H9 (cell line): ENCODE results near the gene FBXO2. TPM values are rescaled to one million over a fixed set of nuclear protein-coding genes. Genes with fewer than 3 reads are reported as not detected.

Source experiments
- DNase-seq: peaks from one replicate; pipeline ENCODE4 v3.0.0-alpha.2; 2017
- H2AFZ ChIP-seq: one replicate; pipeline ENCODE4 v1.6.1; 2013; ENCODE audit warnings: mild to moderate bottlenecking, low read length, control low read depth, moderate library complexity
- H2AK5ac ChIP-seq: 2 replicates; pipeline ENCODE4 v1.6.1; 2013; ENCODE audit warnings: low read length, control low read depth, mixed read lengths; ENCODE audit not compliant: insufficient read length
- H2BK120ac ChIP-seq: one replicate; pipeline ENCODE4 v1.6.1; 2013; ENCODE audit warnings: low read depth, mild to moderate bottlenecking, low read length, control low read depth, inconsistent platforms; ENCODE audit not compliant: poor library complexity, severe bottlenecking
- H2BK12ac ChIP-seq: 2 replicates; pipeline ENCODE4 v1.6.1; 2013; ENCODE audit warnings: low read length, control low read depth, mixed read lengths, low read depth; ENCODE audit not compliant: insufficient read length
- H2BK15ac ChIP-seq: 2 replicates; pipeline ENCODE4 v1.6.1; 2013; ENCODE audit warnings: low read depth, low read length, control low read depth
- H2BK20ac ChIP-seq: one replicate; pipeline ENCODE4 v1.6.1; 2013; ENCODE audit warnings: low read depth, mild to moderate bottlenecking, low read length, control low read depth, inconsistent platforms; ENCODE audit not compliant: poor library complexity, severe bottlenecking
- H2BK5ac ChIP-seq: 2 replicates; pipeline ENCODE4 v1.6.1; 2013; ENCODE audit warnings: low read length, control low read depth, mixed read lengths; ENCODE audit not compliant: insufficient read length
- H3K14ac ChIP-seq: 2 replicates; pipeline ENCODE4 v1.6.1; 2013; ENCODE audit warnings: low read length, control low read depth; ENCODE audit not compliant: insufficient read depth
- H3K18ac ChIP-seq: 2 replicates; pipeline ENCODE4 v1.6.1; 2013; ENCODE audit warnings: low read depth, mild to moderate bottlenecking, mixed read lengths, low read length, control low read depth; ENCODE audit not compliant: insufficient read length
- H3K23ac ChIP-seq: 2 replicates; pipeline ENCODE4 v1.6.1; 2013; ENCODE audit warnings: low read length, control low read depth, mixed read lengths, low read depth; ENCODE audit not compliant: insufficient read length
- H3K23me2 ChIP-seq: 2 replicates; pipeline ENCODE4 v1.6.1; 2013; ENCODE audit warnings: low read depth, mild to moderate bottlenecking, mixed read lengths, low read length, control low read depth; ENCODE audit not compliant: insufficient read length, poor library complexity, severe bottlenecking
- H3K27ac ChIP-seq: 2 replicates; pipeline ENCODE4 v1.5.1; 2013; ENCODE audit warnings: low read length, control low read depth, mixed read lengths, low read depth; ENCODE audit not compliant: insufficient read length
- H3K27me3 ChIP-seq: 2 replicates; pipeline ENCODE4 v1.6.1; 2013; ENCODE audit warnings: low read length, control low read depth, inconsistent platforms; ENCODE audit not compliant: insufficient read depth
- H3K4ac ChIP-seq: 2 replicates; pipeline ENCODE4 v1.6.1; 2013; ENCODE audit warnings: low read depth, mild to moderate bottlenecking, control low read depth, inconsistent platforms, low read length, moderate library complexity
- H3K4me1 ChIP-seq: 2 replicates; pipeline ENCODE4 v1.6.1; 2013; ENCODE audit warnings: low read length, control low read depth, inconsistent platforms; ENCODE audit not compliant: insufficient read depth
- H3K4me2 ChIP-seq: 2 replicates; pipeline ENCODE4 v1.6.1; 2013; ENCODE audit warnings: low read length, control low read depth, mixed read lengths; ENCODE audit not compliant: insufficient read length, insufficient read depth
- H3K56ac ChIP-seq: 2 replicates; pipeline ENCODE4 v1.6.1; 2013; ENCODE audit warnings: low read depth, mild to moderate bottlenecking, mixed read lengths, low read length, control low read depth; ENCODE audit not compliant: insufficient read length
- H3K79me1 ChIP-seq: 2 replicates; pipeline ENCODE4 v1.6.1; 2013; ENCODE audit warnings: low read depth, mild to moderate bottlenecking, moderate library complexity, low read length, control low read depth, inconsistent platforms; ENCODE audit not compliant: insufficient read depth, poor library complexity, severe bottlenecking
- H3K79me2 ChIP-seq: 2 replicates; pipeline ENCODE4 v1.6.1; 2013; ENCODE audit warnings: low read length, control low read depth, inconsistent platforms; ENCODE audit not compliant: insufficient read depth
- H3K9ac ChIP-seq: 2 replicates; pipeline ENCODE4 v1.6.1; 2013; ENCODE audit warnings: low read length, control low read depth, mixed read lengths; ENCODE audit not compliant: insufficient read length; ENCODE audit errors: extremely low read depth
- H3K9me3 ChIP-seq: one replicate; pipeline ENCODE4 v1.6.1; 2013; ENCODE audit warnings: low read depth, low read length, inconsistent platforms; ENCODE audit not compliant: control insufficient read depth
- H3T11ph ChIP-seq: one replicate; pipeline ENCODE4 v1.6.1; 2013; ENCODE audit warnings: mild to moderate bottlenecking, low read length, control low read depth, inconsistent platforms
- H4K20me1 ChIP-seq: one replicate; pipeline ENCODE4 v1.6.1; 2013; ENCODE audit not compliant: control insufficient read depth, insufficient read length, insufficient read depth
- H4K5ac ChIP-seq: 2 replicates; pipeline ENCODE4 v1.6.1; 2013; ENCODE audit warnings: low read depth, mild to moderate bottlenecking, mixed read lengths, low read length, control low read depth; ENCODE audit not compliant: insufficient read length
- H4K8ac ChIP-seq: replicated peaks from 2 replicates; pipeline ENCODE4 v1.6.1; 2013; ENCODE audit warnings: low read length, control low read depth, mixed read lengths, low read depth; ENCODE audit not compliant: insufficient read length
- H4K91ac ChIP-seq: 2 replicates; pipeline ENCODE4 v1.6.1; 2013; ENCODE audit warnings: low read depth, mild to moderate bottlenecking, moderate library complexity, mixed read lengths, low read length, control low read depth; ENCODE audit not compliant: insufficient read length
- H3K27ac Mint-ChIP-seq, 3 experiments: 2 replicates in 2 of 3; 3 replicates in 1 of 3; pipeline ENCODE4 v1.8.0; 2020 to 2021; ENCODE audit warnings: mixed read lengths in 3 of 3, mild to moderate bottlenecking in 1 of 3, moderate library complexity in 1 of 3
- H3K27me3 Mint-ChIP-seq: 2 replicates; pipeline ENCODE4 v1.8.0; 2021; ENCODE audit warnings: low read depth, mild to moderate bottlenecking, moderate library complexity, mixed read lengths
- H3K36me3 Mint-ChIP-seq, 3 experiments: 2 replicates in 2 of 3; 3 replicates in 1 of 3; pipeline ENCODE4 v1.8.0; 2020 to 2021; ENCODE audit warnings: low read depth in 3 of 3, mixed read lengths in 3 of 3; ENCODE audit not compliant: insufficient read depth in 1 of 3
- H3K4me1 Mint-ChIP-seq, 2 experiments: 2 replicates each; pipeline ENCODE4 v1.8.0; 2020; ENCODE audit warnings: mixed read lengths in 2 of 2
- H3K4me3 Mint-ChIP-seq, 2 experiments: 2 replicates in 1 of 2; 3 replicates in 1 of 2; pipeline ENCODE4 v1.8.0; 2020 to 2021; ENCODE audit warnings: mild to moderate bottlenecking in 2 of 2, mixed read lengths in 2 of 2, moderate library complexity in 1 of 2
- H3K9me3 Mint-ChIP-seq, 2 experiments: 2 replicates in 1 of 2; 3 replicates in 1 of 2; pipeline ENCODE4 v1.8.0; 2020; ENCODE audit warnings: mild to moderate bottlenecking in 2 of 2, mixed read lengths in 2 of 2, moderate library complexity in 1 of 2
- WGBS: extraction: QIAGEN DNeasy Blood & Tissue Kit; methylation state at CpG from one replicate; pipeline ENCODE4 v1.1.7; 2013; ENCODE audit warnings: missing lambda C conversion rate, low lambda C conversion rate, mixed read lengths; ENCODE audit not compliant: insufficient read length; ENCODE audit errors: extremely low coverage; 5-methylcytosine and 5-hydroxymethylcytosine counted together
- total RNA-seq: library from RNA; stranded (reverse); gene quantifications from 2 replicates; pipeline ENCODE4 v1.2.1, GENCODE V29; 2021
- TF ChIP-seq, protein P1 (sequence below): fragments of 200-600 bp; sonication (generic); conservative IDR thresholded peaks from 3 replicates; pipeline ENCODE4 v1.8.0; 2021; ENCODE audit warnings: antibody characterized with exemption, mild to moderate bottlenecking

Gene FBXO2
- total RNA-seq, 1 experiment from 2014 or later = 28.9 TPM

DNA sequence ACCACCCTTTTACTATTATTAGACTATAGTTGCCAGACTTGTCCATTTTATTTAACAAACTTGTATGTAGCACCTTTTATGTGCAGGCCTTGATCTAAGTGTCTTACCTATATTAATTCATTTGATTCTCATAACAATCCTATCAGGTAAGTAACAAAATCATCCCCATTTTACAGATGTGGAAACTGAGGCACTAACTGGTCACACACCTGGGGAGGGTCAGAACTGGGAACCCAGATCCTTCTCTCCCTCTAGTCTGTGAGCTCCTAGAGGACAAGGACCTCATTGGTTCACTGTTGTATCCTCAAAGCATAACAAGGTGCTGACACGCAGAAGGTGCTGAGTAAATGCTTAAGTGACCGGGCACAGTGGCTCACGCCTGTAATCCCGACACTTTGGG is 14.9 kb downstream of the FBXO2 start:
- no peak overlapping the region for H3K23ac ChIP-seq
- H3K9ac ChIP-seq = no peak overlapping the region
- no peak overlapping the region for H3K4ac ChIP-seq
- no peak overlapping the region for H2BK20ac ChIP-seq
- no peak overlapping the region for H3K18ac ChIP-seq
- H3K79me2 ChIP-seq = no peaks in the 10 kb centered on the region
- H2BK5ac ChIP-seq = no peak overlapping the region
- no peak overlapping the region for H4K91ac ChIP-seq
- no peak overlapping the region for H2BK15ac ChIP-seq
- Mint-ChIP-seq H3K4me3 (no peak overlapping the region), H3K27me3 (peaks cover 9% of the 10 kb centered on the region), H3K36me3 (no peaks in the 10 kb centered on the region), H3K9me3 (peaks cover 0 to 3% of the 10 kb centered on the region in 2 experiments; a peak in 1 of 5 replicates), H3K27ac (no peak overlapping the region), H3K4me1 (peaks cover 3% of the 10 kb centered on the region in 2 experiments)
- no peaks in the 10 kb centered on the region for H3K79me1 ChIP-seq
- TF ChIP-seq, protein P1, sequence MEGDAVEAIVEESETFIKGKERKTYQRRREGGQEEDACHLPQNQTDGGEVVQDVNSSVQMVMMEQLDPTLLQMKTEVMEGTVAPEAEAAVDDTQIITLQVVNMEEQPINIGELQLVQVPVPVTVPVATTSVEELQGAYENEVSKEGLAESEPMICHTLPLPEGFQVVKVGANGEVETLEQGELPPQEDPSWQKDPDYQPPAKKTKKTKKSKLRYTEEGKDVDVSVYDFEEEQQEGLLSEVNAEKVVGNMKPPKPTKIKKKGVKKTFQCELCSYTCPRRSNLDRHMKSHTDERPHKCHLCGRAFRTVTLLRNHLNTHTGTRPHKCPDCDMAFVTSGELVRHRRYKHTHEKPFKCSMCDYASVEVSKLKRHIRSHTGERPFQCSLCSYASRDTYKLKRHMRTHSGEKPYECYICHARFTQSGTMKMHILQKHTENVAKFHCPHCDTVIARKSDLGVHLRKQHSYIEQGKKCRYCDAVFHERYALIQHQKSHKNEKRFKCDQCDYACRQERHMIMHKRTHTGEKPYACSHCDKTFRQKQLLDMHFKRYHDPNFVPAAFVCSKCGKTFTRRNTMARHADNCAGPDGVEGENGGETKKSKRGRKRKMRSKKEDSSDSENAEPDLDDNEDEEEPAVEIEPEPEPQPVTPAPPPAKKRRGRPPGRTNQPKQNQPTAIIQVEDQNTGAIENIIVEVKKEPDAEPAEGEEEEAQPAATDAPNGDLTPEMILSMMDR = no peak
- no peak overlapping the region for H3K56ac ChIP-seq
- WGBS = no CpG with 5 or more reads among the region's 4 CpGs
- no peak for DNase-seq
- H3K23me2 ChIP-seq = no peaks in the 10 kb centered on the region
- no peak overlapping the region for H4K5ac ChIP-seq
- H4K8ac ChIP-seq = no peak overlapping the region
- no peak overlapping the region for H2AK5ac ChIP-seq
- no peak overlapping the region for H2BK12ac ChIP-seq
- no peak overlapping the region for H3K27ac ChIP-seq
- no peak overlapping the region for H2BK120ac ChIP-seq
- H4K20me1 ChIP-seq = no peaks in the 10 kb centered on the region
- no peak overlapping the region for H3K4me2 ChIP-seq
- H3K9me3 ChIP-seq = no peaks in the 10 kb centered on the region
- H3K4me1 ChIP-seq = no peaks in the 10 kb centered on the region
- H3K27me3 ChIP-seq = no peaks in the 10 kb centered on the region; the same call in 1 of the 2 replicates
- H2AFZ ChIP-seq = no peak overlapping the region
- no peak overlapping the region for H3K14ac ChIP-seq
- H3T11ph ChIP-seq = no peak overlapping the region
